H1 (cell line): Measurements from ENCODE around the gene LRRC43. TPM values are rescaled to one million over a fixed set of nuclear protein-coding genes. Genes with fewer than 3 reads are reported as not detected.
A peak's percentile ranks its signal among the peaks of the same experiment; 100 is the strongest.

Experiments used
- CTCF ChIA-PET: fragments of 300-600 bp; sonication (Branson Sonifier 250); formaldehyde crosslinking; loops from one replicate; lab custom pipeline; 2021; ENCODE audit not compliant: partially characterized antibody; lab: Charles Lee
- POLR2A ChIA-PET: fragments of 300-600 bp; sonication (Branson Sonifier 250); formaldehyde crosslinking; loops from one replicate; lab custom pipeline; 2021; ENCODE audit warnings: inconsistent platforms; ENCODE audit not compliant: partially characterized antibody; lab: Charles Lee
- DNase-seq, 2 experiments: peaks; one replicate each; pipeline versions ENCODE4 v3.0.0 to v3.0.0-alpha.2; 2010 to 2022; ENCODE audit warnings: low spot score in 2 of 2, low read depth in 1 of 2, mixed read lengths in 1 of 2
- FAIRE-seq: peaks from 2 replicates; lab custom pipeline; 2011; peaks lifted over from hg19 to GRCh38; lab: Jason Lieb, UNC
- H2AFZ ChIP-seq: 2 replicates; pipeline ENCODE4 v1.8.1; 2012; ENCODE audit warnings: low read length, inconsistent platforms
- H2AK5ac ChIP-seq: 2 replicates; pipeline ENCODE4 v1.6.1; 2013; ENCODE audit warnings: low read depth, low read length
- H2BK120ac ChIP-seq: replicated peaks from 2 replicates; pipeline ENCODE3; 2013; ENCODE audit warnings: low read depth, low read length, inconsistent platforms
- H2BK12ac ChIP-seq: 2 replicates; pipeline ENCODE4 v1.6.1; 2013; ENCODE audit warnings: low read depth, low read length
- H2BK15ac ChIP-seq: 2 replicates; pipeline ENCODE4 v1.6.1; 2013; ENCODE audit warnings: low read length
- H2BK20ac ChIP-seq: 2 replicates; pipeline ENCODE4 v1.6.1; 2013; ENCODE audit warnings: low read length
- H2BK5ac ChIP-seq: 2 replicates; pipeline ENCODE4 v1.6.1; 2013; ENCODE audit warnings: low read depth, low read length
- H3K14ac ChIP-seq: 2 replicates; pipeline ENCODE4 v1.6.1; 2013; ENCODE audit warnings: inconsistent platforms; ENCODE audit not compliant: insufficient read length
- H3K18ac ChIP-seq: 2 replicates; pipeline ENCODE4 v1.6.1; 2013; ENCODE audit warnings: low read length; ENCODE audit errors: extremely low read depth
- H3K23ac ChIP-seq: 2 replicates; pipeline ENCODE4 v1.6.1; 2013; ENCODE audit warnings: inconsistent platforms; ENCODE audit not compliant: insufficient read length
- H3K23me2 ChIP-seq: 2 replicates; pipeline ENCODE4 v1.6.1; 2013; ENCODE audit warnings: low read depth, low read length
- H3K27ac ChIP-seq: 2 replicates; pipeline ENCODE4 v1.6.1; 2011; ENCODE audit warnings: low read depth, low read length, inconsistent platforms
- H3K27me3 ChIP-seq, 4 experiments: replicated peaks in 1 of 4; 1 replicate in 1 of 4; 2 replicates in 3 of 4; pipeline versions ENCODE4 v1.6.1 to v1.8.1; 2011 to 2013; ENCODE audit warnings: low read length in 3 of 4, mild to moderate bottlenecking in 3 of 4, inconsistent platforms in 2 of 4, mixed read lengths in 2 of 4, moderate library complexity in 1 of 4; ENCODE audit not compliant: control insufficient read depth in 3 of 4, insufficient read depth in 3 of 4; ENCODE audit errors: extremely low read depth in 1 of 4
- H3K36me3 ChIP-seq, 4 experiments: 2 replicates each; pipeline versions ENCODE4 v1.6.1 to v1.8.1; 2011 to 2013; ENCODE audit warnings: mild to moderate bottlenecking in 4 of 4, low read length in 3 of 4, moderate library complexity in 2 of 4, control low read depth in 1 of 4, inconsistent platforms in 1 of 4; ENCODE audit not compliant: insufficient read depth in 4 of 4, control insufficient read depth in 2 of 4
- H3K4ac ChIP-seq: replicated peaks from 2 replicates; pipeline ENCODE3; 2013; ENCODE audit warnings: low read length, low read depth, mixed read lengths, inconsistent platforms; ENCODE audit not compliant: insufficient read length
- H3K4me1 ChIP-seq, 4 experiments: replicated peaks in 1 of 4; 1 replicate in 1 of 4; 2 replicates in 3 of 4; pipeline versions ENCODE4 v1.6.1 to v1.8.1; 2011 to 2013; ENCODE audit warnings: low read length in 3 of 4, inconsistent platforms in 2 of 4, mixed read lengths in 1 of 4; ENCODE audit not compliant: insufficient read depth in 4 of 4, control insufficient read depth in 3 of 4
- H3K4me2 ChIP-seq, 2 experiments: 2 replicates each; pipeline versions ENCODE4 v1.6.1 to v1.8.1; 2011 to 2013; ENCODE audit warnings: low read depth in 2 of 2, low read length in 2 of 2, control low read depth in 1 of 2, inconsistent platforms in 1 of 2, mild to moderate bottlenecking in 1 of 2; ENCODE audit not compliant: insufficient read depth in 1 of 2
- H3K4me3 ChIP-seq, 4 experiments: fragments of 200-600, 300-600 bp in 1 of 4; sonication (generic), shearing (Covaris generic), sonication (Bioruptor Twin) in 1 of 4; 2 replicates each; pipeline versions ENCODE4 v1.5.1 to v1.8.1; 2011 to 2016; ENCODE audit warnings: low read length in 4 of 4, low read depth in 3 of 4, control low read depth in 2 of 4, inconsistent platforms in 2 of 4, mild to moderate bottlenecking in 2 of 4, mixed read lengths in 1 of 4, moderate library complexity in 1 of 4; ENCODE audit not compliant: insufficient read depth in 2 of 4; ENCODE audit errors: extremely low read depth in 1 of 4
- H3K56ac ChIP-seq: replicated peaks from 2 replicates; pipeline ENCODE3; 2013; ENCODE audit warnings: low read depth, mild to moderate bottlenecking, mixed read lengths, low read length, inconsistent platforms; ENCODE audit not compliant: insufficient read length
- H3K79me1 ChIP-seq: 2 replicates; pipeline ENCODE4 v1.6.1; 2013; ENCODE audit warnings: low read depth, low read length, control low read depth
- H3K79me2 ChIP-seq, 2 experiments: 2 replicates each; pipeline versions ENCODE4 v1.6.1 to v1.8.1; 2012 to 2013; ENCODE audit warnings: low read length in 2 of 2, mild to moderate bottlenecking in 2 of 2, inconsistent platforms in 1 of 2; ENCODE audit not compliant: insufficient read depth in 2 of 2, control insufficient read depth in 1 of 2
- H3K9ac ChIP-seq, 4 experiments: replicated peaks in 1 of 4; 1 replicate in 1 of 4; 2 replicates in 3 of 4; pipeline versions ENCODE4 v1.6.1 to v1.8.1; 2011 to 2013; ENCODE audit warnings: low read depth in 3 of 4, low read length in 3 of 4, control low read depth in 2 of 4, mild to moderate bottlenecking in 2 of 4, moderate library complexity in 2 of 4, inconsistent platforms in 1 of 4; ENCODE audit errors: extremely low read depth in 1 of 4
- H3K9me3 ChIP-seq, 2 experiments: 2 replicates each; pipeline versions ENCODE4 v1.6.1 to v1.8.1; 2012 to 2013; ENCODE audit warnings: mild to moderate bottlenecking in 2 of 2, moderate library complexity in 2 of 2, control low read depth in 1 of 2, inconsistent platforms in 1 of 2, low read depth in 1 of 2, low read length in 1 of 2, mixed read lengths in 1 of 2; ENCODE audit not compliant: insufficient read depth in 2 of 2
- H4K20me1 ChIP-seq, 2 experiments: replicated peaks in 1 of 2; 2 replicates each; pipeline versions ENCODE3 to v1.8.1; 2011 to 2013; ENCODE audit warnings: inconsistent platforms in 2 of 2, low read length in 2 of 2, mild to moderate bottlenecking in 1 of 2; ENCODE audit not compliant: insufficient read depth in 2 of 2, control insufficient read depth in 1 of 2
- H4K5ac ChIP-seq: 2 replicates; pipeline ENCODE4 v1.6.1; 2013; ENCODE audit warnings: low read length, low read depth, mixed read lengths, inconsistent platforms; ENCODE audit not compliant: insufficient read length
- H4K8ac ChIP-seq: 2 replicates; pipeline ENCODE4 v1.8.0; 2013; ENCODE audit warnings: mild to moderate bottlenecking, moderate library complexity, low read length, inconsistent platforms; ENCODE audit not compliant: insufficient read depth; ENCODE audit errors: extremely low read depth
- H4K91ac ChIP-seq: replicated peaks from 2 replicates; pipeline ENCODE3; 2013; ENCODE audit warnings: low read length, mixed read lengths, inconsistent platforms; ENCODE audit not compliant: insufficient read length
- BACH1 ChIP-seq: IDR thresholded peaks from 2 replicates; pipeline ENCODE4 v1.6.1; 2012; ENCODE audit warnings: low read length, improper control_type of control experiment
- CBX5 ChIP-seq: fragments of 300-800, 300-1000 bp; sonication (generic); IDR thresholded peaks from 2 replicates; pipeline ENCODE4 v1.7.1; 2016; ENCODE audit warnings: antibody characterized with exemption, low read length, low read depth
- CHD2 ChIP-seq: IDR thresholded peaks from 2 replicates; pipeline ENCODE4 v1.6.1; 2012; ENCODE audit warnings: low read length, improper control_type of control experiment
- FOSL1 ChIP-seq: IDR thresholded peaks from 2 replicates; pipeline ENCODE4 v1.6.1; 2011; ENCODE audit warnings: mild to moderate bottlenecking, low read depth, low read length, moderate library complexity; ENCODE audit not compliant: insufficient read depth
- JUN ChIP-seq: IDR thresholded peaks from 2 replicates; pipeline ENCODE4 v1.6.1; 2011; ENCODE audit warnings: low read depth, mild to moderate bottlenecking, improper control_type of control experiment, low read length
- KDM5A ChIP-seq: fragments of 200-600 bp; IDR thresholded peaks from 2 replicates; pipeline ENCODE4 v1.7.1; 2012; ENCODE audit warnings: mild to moderate bottlenecking, low read length, inconsistent platforms, mixed read lengths
- MAFK ChIP-seq: IDR thresholded peaks from 2 replicates; pipeline ENCODE4 v1.6.1; 2012; ENCODE audit warnings: low read depth, mild to moderate bottlenecking, improper control_type of control experiment, low read length
- NRF1 ChIP-seq: IDR thresholded peaks from 2 replicates; pipeline ENCODE4 v1.6.1; 2011; ENCODE audit warnings: mild to moderate bottlenecking, low read depth, low read length, improper control_type of control experiment
- RAD21 ChIP-seq, 2 experiments: IDR thresholded peaks in 1 of 2; conservative IDR thresholded peaks in 1 of 2; 2 replicates each; pipeline ENCODE4 v1.6.1; 2011; ENCODE audit warnings: low read depth in 2 of 2, low read length in 2 of 2, improper control_type of control experiment in 1 of 2, inconsistent platforms in 1 of 2, mild to moderate bottlenecking in 1 of 2, moderate library complexity in 1 of 2
- SIRT6 ChIP-seq: IDR thresholded peaks from one replicate; pipeline ENCODE4 v1.7.1; 2012; ENCODE audit warnings: low read length, inconsistent platforms
- SP4 ChIP-seq: IDR thresholded peaks from 2 replicates; pipeline ENCODE4 v1.6.1; 2012; ENCODE audit warnings: low read length, inconsistent platforms
- WGBS, 2 experiments: shearing (Covaris generic) in 1 of 2; methylation state at CpG; one replicate each; pipeline versions ENCODE4 v1.1.6 to v1.1.7; 2013 to 2015; ENCODE audit warnings: low lambda C conversion rate in 2 of 2, mixed read lengths in 2 of 2, inconsistent platforms in 1 of 2, low coverage in 1 of 2, missing lambda C conversion rate in 1 of 2; ENCODE audit not compliant: insufficient replicate concordance in 2 of 2, insufficient coverage in 1 of 2, insufficient read length in 1 of 2; ENCODE audit errors: extremely low coverage in 1 of 2, missing lambda C conversion rate in 1 of 2; 5-methylcytosine and 5-hydroxymethylcytosine counted together
- polyA plus RNA-seq, 7 experiments: library from polyadenylated mRNA; depleted of rRNA in 3 of 7; stranded (reverse) in 5 of 7; unstranded in 2 of 7; fragments of >200 nt in 5 of 7; fragments of 200-250 nt in 2 of 7; gene quantifications; 1 replicate in 5 of 7; 2 replicates in 1 of 7; 4 replicates in 1 of 7; pipeline versions ENCODE4 v1.2.1 to v1.2.3, GENCODE V29; 2011 to 2013; ENCODE audit warnings: missing spikeins in 2 of 7, mixed read lengths in 2 of 7
- total RNA-seq: library from RNA; stranded (reverse); fragmentation: NEBNext Ultra II Directional; extraction: Animal tissue kit (Norgen Biotek cat#: 25700); gene quantifications from 2 replicates; pipeline ENCODE4 v1.2.1, GENCODE V29; 2021
- TF ChIP-seq, protein P1 (sequence below): IDR thresholded peaks from 2 replicates; pipeline ENCODE4 v1.6.1; 2011; ENCODE audit warnings: low read depth, mild to moderate bottlenecking, low read length; ENCODE audit not compliant: insufficient read depth
- TF ChIP-seq, protein P2 (sequence below): IDR thresholded peaks from 2 replicates; pipeline ENCODE4 v1.6.1; 2011; ENCODE audit warnings: low read length, improper control_type of control experiment

The LRRC43 gene
- total and polyA plus RNA-seq, 2 of the 8 experiments (the other 6 are each of a cell fraction or from before 2014, with no cell fraction given) = 0.35 to 0.44 TPM

DNA sequence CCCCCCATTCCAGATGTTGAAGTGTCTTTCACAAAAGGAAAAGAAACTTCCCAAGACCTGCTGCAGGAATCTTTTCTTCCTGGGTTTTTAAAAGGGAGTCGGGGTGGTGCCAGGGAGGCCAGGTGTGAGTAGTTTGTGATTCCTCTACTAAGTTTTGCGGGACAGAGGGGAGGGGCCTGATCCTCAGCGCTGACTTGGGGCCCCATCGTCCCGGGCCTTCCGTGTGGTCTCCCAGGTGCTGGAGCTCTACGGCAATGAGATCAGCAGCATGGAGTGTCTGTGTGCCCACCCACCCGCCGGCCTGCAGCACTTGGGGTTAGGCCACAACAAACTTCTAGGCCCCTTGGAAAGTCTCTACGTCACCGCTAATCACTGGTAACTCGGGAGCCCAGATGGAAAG, 4.5 kb downstream of the LRRC43 start:
- H2BK15ac ChIP-seq = no peak overlapping the region
- no peak overlapping the region for H2BK12ac ChIP-seq
- H3K14ac ChIP-seq = no peak overlapping the region
- no peak overlapping the region for H3K27ac ChIP-seq
- H3K9ac ChIP-seq = no peak overlapping the region; a peak in 2 of 7 replicates
- no peaks in the 10 kb centered on the region for H3K79me2 ChIP-seq
- peaks cover 0 to 4% (median 2%) of the 10 kb centered on the region in 4 experiments; a peak in 3 of 7 replicates for H3K4me1 ChIP-seq
- POLR2A ChIA-PET = no interaction called here
- no peak overlapping the region for H3K4me3 ChIP-seq
- no peak overlapping the region for H3K23ac ChIP-seq
- no peak for DNase-seq
- no peak for FAIRE-seq
- no peaks in the 10 kb centered on the region for H3K79me1 ChIP-seq
- no peak overlapping the region for H2AK5ac ChIP-seq
- peak overlapping the region; percentile 81 for H2AFZ ChIP-seq
- no peak overlapping the region for H3K56ac ChIP-seq
- H3K23me2 ChIP-seq = peaks cover 4% of the 10 kb centered on the region; the same call in 1 of the 2 replicates
- no peaks in the 10 kb centered on the region for H3K36me3 ChIP-seq
- no peak overlapping the region for H3K4ac ChIP-seq
- CTCF ChIA-PET = interaction anchor here (0.6 to 1.6 kb wide), 6 partner anchors 15 to 65 kb away, joined by 3 to 5 read pairs (median 3); no protein-coding TSS in a partner anchor
- H4K5ac ChIP-seq = no peak overlapping the region
- no peak overlapping the region for H2BK20ac ChIP-seq
- no peaks in the 10 kb centered on the region for H3K9me3 ChIP-seq
- no peak overlapping the region for H4K91ac ChIP-seq
- no peak overlapping the region for H3K4me2 ChIP-seq
- peaks cover 0 to 6% (median 2%) of the 10 kb centered on the region in 4 experiments; a peak in 5 of 7 replicates for H3K27me3 ChIP-seq
- no peak overlapping the region for H3K18ac ChIP-seq
- no peak overlapping the region for H2BK120ac ChIP-seq
- 69% methylated on average over 12 of the region's 12 CpGs; no CpG with 5 or more reads in 1 of the 2 experiments for WGBS, 2 experiments
- H2BK5ac ChIP-seq = no peak overlapping the region
- no peak overlapping the region for H4K8ac ChIP-seq
- no peaks in the 10 kb centered on the region for H4K20me1 ChIP-seq
- TF ChIP-seq KDM5A (no peak), CBX5 (no peak), SP4 (no peak), JUN (no peak), RAD21 (IDR thresholded peaks at IDR 0.05 in 1 of 2, conservative IDR thresholded peaks at IDR 0.05 in 1 of 2; ENCODE audit: low read depth in 2 of 2, low read length in 2 of 2) (no peak), CHD2 (no peak), NRF1 (no peak), FOSL1 (no peak), SIRT6 (no peak), BACH1 (no peak), MAFK (no peak)
- TF ChIP-seq, protein P1, sequence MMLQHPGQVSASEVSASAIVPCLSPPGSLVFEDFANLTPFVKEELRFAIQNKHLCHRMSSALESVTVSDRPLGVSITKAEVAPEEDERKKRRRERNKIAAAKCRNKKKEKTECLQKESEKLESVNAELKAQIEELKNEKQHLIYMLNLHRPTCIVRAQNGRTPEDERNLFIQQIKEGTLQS = no peak
- TF ChIP-seq, protein P2, sequence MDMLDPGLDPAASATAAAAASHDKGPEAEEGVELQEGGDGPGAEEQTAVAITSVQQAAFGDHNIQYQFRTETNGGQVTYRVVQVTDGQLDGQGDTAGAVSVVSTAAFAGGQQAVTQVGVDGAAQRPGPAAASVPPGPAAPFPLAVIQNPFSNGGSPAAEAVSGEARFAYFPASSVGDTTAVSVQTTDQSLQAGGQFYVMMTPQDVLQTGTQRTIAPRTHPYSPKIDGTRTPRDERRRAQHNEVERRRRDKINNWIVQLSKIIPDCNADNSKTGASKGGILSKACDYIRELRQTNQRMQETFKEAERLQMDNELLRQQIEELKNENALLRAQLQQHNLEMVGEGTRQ = no peak
